HEK293 (cell line): ENCODE results near the gene PRR18.

Source experiments
- CTCF ChIP-seq: fragments of 450-650 bp; formaldehyde crosslinking; IDR thresholded peaks from 2 replicates; pipeline ENCODE4 v1.5.1; 2016; ENCODE audit warnings: missing biosample characterization, missing genetic modification characterization
- TCF7L2 ChIP-seq: IDR thresholded peaks from 2 replicates; pipeline ENCODE4 v1.6.1; 2011; ENCODE audit warnings: low read depth, mild to moderate bottlenecking, inconsistent platforms, low read length, moderate library complexity, borderline replicate concordance
- ZNF324 ChIP-seq: fragments of 450-650 bp; formaldehyde crosslinking; IDR thresholded peaks from 2 replicates; pipeline ENCODE4 v1.5.1; 2016; ENCODE audit warnings: missing biosample characterization, missing genetic modification characterization
- ZNF701 ChIP-seq: fragments of 450-650 bp; formaldehyde crosslinking; IDR thresholded peaks from 2 replicates; pipeline ENCODE4 v1.5.1; 2016; ENCODE audit warnings: missing biosample characterization, missing genetic modification characterization

- TF ChIP-seq CTCF (tag by site-specific recombination) (no peak), TCF7L2 (no peak), ZNF701 (no peak), ZNF324 (tag by site-specific recombination) (no peak)
These were observed 40.7 kb downstream of the PRR18 start for GRCh38 chr6:166267526-166267925.
